ENCODE results near the gene GRAMD4.

The GRAMD4 gene

GRCh38 chr22:46619830-46620501 lies at the start of gene GRAMD4:
Gene GRAMD4, plus strand, starts transcription at chr22:46620386. Its CDS starts 6,414 bp downstream, at chr22:46626800.
- no peaks in the 10 kb centered on the region for H3K36me3 ChIP-seq (ENCODE audit: control insufficient read depth, insufficient read depth, low read length)
- peaks cover 41% of the 10 kb centered on the region for H3K4me1 ChIP-seq (ENCODE audit: control insufficient read depth, insufficient read depth, low read length)
- no peak within 1 kb of the TSS for H3K4me3 ChIP-seq (ENCODE audit: low read length)
- no peaks in the 10 kb centered on the region for H3K27me3 ChIP-seq (ENCODE audit: control insufficient read depth, insufficient read depth, low read length)
- H3K9me3 ChIP-seq (ENCODE audit: control insufficient read depth, low read length), result no peaks in the 10 kb centered on the region
- H3K9ac ChIP-seq (ENCODE audit: low read length), result no peak within 1 kb of the TSS

- Histone ChIP-seq H3K9ac (ENCODE audit: low read length) (no peak overlapping the region), H3K4me3 (ENCODE audit: low read length) (no peak overlapping the region), H3K9me3 (ENCODE audit: control insufficient read depth, low read length) (no peaks in the 10 kb centered on the region), H3K27me3 (ENCODE audit: control insufficient read depth, insufficient read depth, low read length) (no peaks in the 10 kb centered on the region), H3K36me3 (ENCODE audit: control insufficient read depth, insufficient read depth, low read length) (no peaks in the 10 kb centered on the region), H3K4me1 (ENCODE audit: control insufficient read depth, insufficient read depth, low read length) (peaks cover 38% of the 10 kb centered on the region)
Measured at GRCh38 chr22:46571642-46572250, 48.4 kb upstream of the GRAMD4 start.

GRCh38 chr22:46572911-46573780 lies 47.0 kb upstream of the GRAMD4 start:
- Histone ChIP-seq H3K27me3 (ENCODE audit: control insufficient read depth, insufficient read depth, low read length) (no peaks in the 10 kb centered on the region), H3K4me3 (ENCODE audit: low read length) (no peak overlapping the region), H3K9me3 (ENCODE audit: control insufficient read depth, low read length) (no peaks in the 10 kb centered on the region), H3K4me1 (ENCODE audit: control insufficient read depth, insufficient read depth, low read length) (peaks cover 43% of the 10 kb centered on the region), H3K36me3 (ENCODE audit: control insufficient read depth, insufficient read depth, low read length) (no peaks in the 10 kb centered on the region), H3K9ac (ENCODE audit: low read length) (no peak overlapping the region)

GRCh38 chr22:46573781-46574437 lies 46.3 kb upstream of the GRAMD4 start:
- H3K36me3 ChIP-seq (ENCODE audit: control insufficient read depth, insufficient read depth, low read length), result no peaks in the 10 kb centered on the region
- no peaks in the 10 kb centered on the region for H3K27me3 ChIP-seq (ENCODE audit: control insufficient read depth, insufficient read depth, low read length)
- no peak overlapping the region for H3K9ac ChIP-seq (ENCODE audit: low read length)
- H3K9me3 ChIP-seq (ENCODE audit: control insufficient read depth, low read length), result no peaks in the 10 kb centered on the region
- H3K4me3 ChIP-seq (ENCODE audit: low read length), result no peak overlapping the region
- H3K4me1 ChIP-seq (ENCODE audit: control insufficient read depth, insufficient read depth, low read length), result peaks cover 51% of the 10 kb centered on the region

- no peaks in the 10 kb centered on the region for H3K36me3 ChIP-seq (ENCODE audit: control insufficient read depth, insufficient read depth, low read length)
- H3K4me1 ChIP-seq (ENCODE audit: control insufficient read depth, insufficient read depth, low read length), result peaks cover 57% of the 10 kb centered on the region
- no peak overlapping the region for H3K4me3 ChIP-seq (ENCODE audit: low read length)
- peak overlapping the region; percentile 55 for H3K9ac ChIP-seq (ENCODE audit: low read length)
- no peaks in the 10 kb centered on the region for H3K9me3 ChIP-seq (ENCODE audit: control insufficient read depth, low read length)
- H3K27me3 ChIP-seq (ENCODE audit: control insufficient read depth, insufficient read depth, low read length), result no peaks in the 10 kb centered on the region
Measured at GRCh38 chr22:46574438-46574992, 45.7 kb upstream of the GRAMD4 start.

GRCh38 chr22:46574993-46575910 lies 44.9 kb upstream of the GRAMD4 start:
- peak overlapping the region; percentile 55 for H3K9ac ChIP-seq (ENCODE audit: low read length)
- H3K36me3 ChIP-seq (ENCODE audit: control insufficient read depth, insufficient read depth, low read length), result no peaks in the 10 kb centered on the region
- H3K27me3 ChIP-seq (ENCODE audit: control insufficient read depth, insufficient read depth, low read length), result no peaks in the 10 kb centered on the region
- H3K9me3 ChIP-seq (ENCODE audit: control insufficient read depth, low read length), result no peaks in the 10 kb centered on the region
- H3K4me3 ChIP-seq (ENCODE audit: low read length), result no peak overlapping the region
- H3K4me1 ChIP-seq (ENCODE audit: control insufficient read depth, insufficient read depth, low read length), result peaks cover 64% of the 10 kb centered on the region

GRCh38 chr22:46575911-46576555 lies 44.2 kb upstream of the GRAMD4 start:
- peak overlapping the region; percentile 55 for H3K9ac ChIP-seq (ENCODE audit: low read length)
- no peaks in the 10 kb centered on the region for H3K27me3 ChIP-seq (ENCODE audit: control insufficient read depth, insufficient read depth, low read length)
- peak overlapping the region; percentile 44 for H3K4me3 ChIP-seq (ENCODE audit: low read length)
- peaks cover 71% of the 10 kb centered on the region for H3K4me1 ChIP-seq (ENCODE audit: control insufficient read depth, insufficient read depth, low read length)
- no peaks in the 10 kb centered on the region for H3K9me3 ChIP-seq (ENCODE audit: control insufficient read depth, low read length)
- no peaks in the 10 kb centered on the region for H3K36me3 ChIP-seq (ENCODE audit: control insufficient read depth, insufficient read depth, low read length)

GRCh38 chr22:46576556-46577367 lies 43.4 kb upstream of the GRAMD4 start:
- peaks cover 79% of the 10 kb centered on the region for H3K4me1 ChIP-seq (ENCODE audit: control insufficient read depth, insufficient read depth, low read length)
- H3K9me3 ChIP-seq (ENCODE audit: control insufficient read depth, low read length), result no peaks in the 10 kb centered on the region
- peak overlapping the region; percentile 55 for H3K9ac ChIP-seq (ENCODE audit: low read length)
- peak overlapping the region; percentile 44 for H3K4me3 ChIP-seq (ENCODE audit: low read length)
- no peaks in the 10 kb centered on the region for H3K27me3 ChIP-seq (ENCODE audit: control insufficient read depth, insufficient read depth, low read length)
- H3K36me3 ChIP-seq (ENCODE audit: control insufficient read depth, insufficient read depth, low read length), result no peaks in the 10 kb centered on the region

- H3K4me1 ChIP-seq (ENCODE audit: control insufficient read depth, insufficient read depth, low read length), result peaks cover 87% of the 10 kb centered on the region
- no peaks in the 10 kb centered on the region for H3K9me3 ChIP-seq (ENCODE audit: control insufficient read depth, low read length)
- peak overlapping the region; percentile 31 for H3K4me3 ChIP-seq (ENCODE audit: low read length)
- no peaks in the 10 kb centered on the region for H3K36me3 ChIP-seq (ENCODE audit: control insufficient read depth, insufficient read depth, low read length)
- H3K27me3 ChIP-seq (ENCODE audit: control insufficient read depth, insufficient read depth, low read length), result no peaks in the 10 kb centered on the region
- H3K9ac ChIP-seq (ENCODE audit: low read length), result peak overlapping the region; percentile 72
Measured at GRCh38 chr22:46577368-46578249, 42.6 kb upstream of the GRAMD4 start.
